IMR-90 (cell line): ENCODE results near the gene DSN1. TPM values are rescaled to one million over a fixed set of nuclear protein-coding genes. Genes with fewer than 3 reads are reported as not detected.

Experiments used
- ATAC-seq: fragments of 200-7000 bp; cut with Tn5 transposase; 2 replicates; pipeline ENCODE4 v1.9.1; 2020; ENCODE audit warnings: low read depth, mild to moderate bottlenecking, moderate library complexity
- BruUV-seq: library from RNA; stranded (reverse); fragments of 400-500 nt; replicated peaks from 2 replicates; lab custom pipeline; 2021; lab: Mats Ljungman, UMichigan
- CTCF ChIA-PET: fragments of 300-600 bp; formaldehyde crosslinking; extraction: SDS; loops from one replicate; lab custom pipeline; 2021; ENCODE audit warnings: antibody characterized with exemption; lab: Yijun Ruan, JAX
- POLR2A ChIA-PET: fragments of 300-600 bp; sonication (Branson Sonifier 250); formaldehyde crosslinking; loops from one replicate; lab custom pipeline; 2022; ENCODE audit warnings: antibody characterized with exemption; ENCODE audit not compliant: unreplicated experiment; lab: Charles Lee
- DNase-seq: peaks from one replicate; pipeline ENCODE4 v3.0.0; 2013
- H2AFZ ChIP-seq: replicated peaks from 2 replicates; pipeline ENCODE3; 2013; ENCODE audit warnings: low read length, mild to moderate bottlenecking; ENCODE audit not compliant: poor library complexity
- H2AK5ac ChIP-seq: 2 replicates; pipeline ENCODE4 v1.6.1; 2013; ENCODE audit warnings: low read depth, low read length, inconsistent platforms
- H2AK9ac ChIP-seq: replicated peaks from 2 replicates; pipeline ENCODE3; 2013; ENCODE audit warnings: mild to moderate bottlenecking, low read depth, low read length, moderate library complexity; ENCODE audit not compliant: poor library complexity
- H2BK120ac ChIP-seq: 2 replicates; pipeline ENCODE4 v1.6.1; 2013; ENCODE audit warnings: low read depth, low read length, inconsistent platforms
- H2BK15ac ChIP-seq: 3 replicates; pipeline ENCODE4 v1.6.1; 2013; ENCODE audit warnings: low read depth, low read length, inconsistent platforms
- H2BK20ac ChIP-seq: 2 replicates; pipeline ENCODE4 v1.6.1; 2013; ENCODE audit warnings: low read depth, mild to moderate bottlenecking, inconsistent platforms, low read length, moderate library complexity
- H2BK5ac ChIP-seq: 2 replicates; pipeline ENCODE4 v1.6.1; 2013; ENCODE audit warnings: mild to moderate bottlenecking, low read depth, low read length, inconsistent platforms; ENCODE audit not compliant: poor library complexity, severe bottlenecking
- H3K14ac ChIP-seq: replicated peaks from 2 replicates; pipeline ENCODE4 v1.6.1; 2013; ENCODE audit warnings: low read depth, low read length, inconsistent platforms
- H3K18ac ChIP-seq: 2 replicates; pipeline ENCODE4 v1.6.1; 2013; ENCODE audit warnings: low read depth, low read length, control low read depth
- H3K23ac ChIP-seq: 2 replicates; pipeline ENCODE4 v1.6.1; 2013; ENCODE audit warnings: low read depth, low read length, inconsistent platforms
- H3K27ac ChIP-seq: 2 replicates; pipeline ENCODE4 v1.5.1; 2013; ENCODE audit warnings: mild to moderate bottlenecking, control low read depth, low read length; ENCODE audit not compliant: insufficient read depth
- H3K27me3 ChIP-seq: 2 replicates; pipeline ENCODE4 v1.6.1; 2013; ENCODE audit warnings: low read length; ENCODE audit not compliant: control insufficient read depth, insufficient read depth
- H3K36me3 ChIP-seq: 2 replicates; pipeline ENCODE4 v1.6.1; 2013; ENCODE audit warnings: low read length, mixed read lengths; ENCODE audit not compliant: control insufficient read depth, insufficient read depth
- H3K4ac ChIP-seq: 2 replicates; pipeline ENCODE4 v1.6.1; 2013; ENCODE audit warnings: low read depth, low read length, inconsistent platforms
- H3K4me1 ChIP-seq: 2 replicates; pipeline ENCODE4 v1.6.1; 2013; ENCODE audit warnings: low read length, mixed read lengths; ENCODE audit not compliant: control insufficient read depth, insufficient read depth
- H3K4me2 ChIP-seq: 2 replicates; pipeline ENCODE4 v1.6.1; 2013; ENCODE audit warnings: low read depth, mild to moderate bottlenecking, control low read depth, low read length, moderate library complexity
- H3K4me3 ChIP-seq: 2 replicates; pipeline ENCODE4 v1.5.1; 2013; ENCODE audit warnings: low read depth, mild to moderate bottlenecking, control low read depth, low read length, moderate library complexity; ENCODE audit not compliant: insufficient read depth
- H3K56ac ChIP-seq: 2 replicates; pipeline ENCODE4 v1.6.1; 2013; ENCODE audit warnings: low read length, inconsistent platforms; ENCODE audit not compliant: insufficient read depth; ENCODE audit errors: extremely low read depth
- H3K79me1 ChIP-seq, 2 experiments: 2 replicates each; pipeline ENCODE4 v1.6.1; 2013; ENCODE audit warnings: low read length in 2 of 2, inconsistent platforms in 1 of 2, low read depth in 1 of 2
- H3K9ac ChIP-seq: 2 replicates; pipeline ENCODE4 v1.6.1; 2013; ENCODE audit warnings: low read depth, low read length, control low read depth
- H3K9me1 ChIP-seq: 2 replicates; pipeline ENCODE4 v1.6.1; 2013; ENCODE audit warnings: low read length, inconsistent platforms; ENCODE audit not compliant: insufficient read depth
- H3K9me3 ChIP-seq: 2 replicates; pipeline ENCODE4 v1.6.1; 2013; ENCODE audit warnings: low read length; ENCODE audit not compliant: control insufficient read depth, insufficient read depth
- H4K20me1 ChIP-seq: 2 replicates; pipeline ENCODE4 v1.6.1; 2013; ENCODE audit warnings: low read length, inconsistent platforms; ENCODE audit not compliant: insufficient read depth
- H4K5ac ChIP-seq: 2 replicates; pipeline ENCODE4 v1.6.1; 2013; ENCODE audit warnings: mild to moderate bottlenecking, low read depth, low read length, control low read depth
- H4K8ac ChIP-seq, 2 experiments: 2 replicates each; pipeline ENCODE4 v1.6.1; 2013; ENCODE audit warnings: low read depth in 2 of 2, low read length in 2 of 2, control low read depth in 1 of 2, inconsistent platforms in 1 of 2
- H4K91ac ChIP-seq: 2 replicates; pipeline ENCODE4 v1.6.1; 2013; ENCODE audit warnings: low read depth, low read length, inconsistent platforms; ENCODE audit not compliant: insufficient read depth
- BHLHE40 ChIP-seq: fragments of 150-350 bp; IDR thresholded peaks from 2 replicates; pipeline ENCODE4 v1.6.1; 2016; ENCODE audit warnings: mild to moderate bottlenecking, low read depth, low read length
- CEBPB ChIP-seq: IDR thresholded peaks from 2 replicates; pipeline ENCODE4 v1.6.1; 2012; ENCODE audit warnings: low read depth, low read length, improper control_type of control experiment
- CHD1 ChIP-seq: IDR thresholded peaks from 2 replicates; pipeline ENCODE4 v1.6.1; 2012; ENCODE audit warnings: low read depth, low read length, improper control_type of control experiment
- CTCF ChIP-seq: conservative IDR thresholded peaks from 2 replicates; pipeline ENCODE4 v1.5.1; 2012; ENCODE audit warnings: mild to moderate bottlenecking, low read depth, low read length, improper control_type of control experiment
- MAFK ChIP-seq: IDR thresholded peaks from 2 replicates; pipeline ENCODE4 v1.6.1; 2012; ENCODE audit warnings: low read depth, low read length, improper control_type of control experiment
- MAZ ChIP-seq: IDR thresholded peaks from 2 replicates; pipeline ENCODE4 v1.6.1; 2012; ENCODE audit warnings: low read depth, mild to moderate bottlenecking, low read length, improper control_type of control experiment, moderate library complexity, borderline replicate concordance
- NFE2L2 ChIP-seq: fragments of 150-350 bp; IDR thresholded peaks from 2 replicates; pipeline ENCODE4 v1.6.1; 2016; ENCODE audit warnings: low read depth, mild to moderate bottlenecking, low read length
- POLR2A ChIP-seq: IDR thresholded peaks from 2 replicates; pipeline ENCODE4 v1.6.1; 2012; ENCODE audit warnings: mild to moderate bottlenecking, low read depth, low read length
- RAD21 ChIP-seq: IDR thresholded peaks from 2 replicates; pipeline ENCODE4 v1.6.1; 2012; ENCODE audit warnings: low read length, improper control_type of control experiment
- RCOR1 ChIP-seq: IDR thresholded peaks from 2 replicates; pipeline ENCODE4 v1.6.1; 2012; ENCODE audit warnings: mild to moderate bottlenecking, low read length, improper control_type of control experiment; ENCODE audit not compliant: insufficient replicate concordance
- RFX5 ChIP-seq: IDR thresholded peaks from 2 replicates; pipeline ENCODE4 v1.8.0; 2012; ENCODE audit warnings: low read depth, mild to moderate bottlenecking, low read length, moderate library complexity
- SMC3 ChIP-seq: fragments of 150-350 bp; IDR thresholded peaks from 2 replicates; pipeline ENCODE4 v1.6.1; 2016; ENCODE audit warnings: low read depth, mild to moderate bottlenecking, antibody characterized with exemption, low read length, moderate library complexity
- WGBS, 2 experiments: methylation state at CpG; one replicate each; pipeline versions ENCODE4 v1.1.5 to v1.1.7; 2013; ENCODE audit warnings: missing lambda C conversion rate in 2 of 2; ENCODE audit not compliant: insufficient read length in 1 of 2; ENCODE audit errors: extremely low coverage in 2 of 2; 5-methylcytosine and 5-hydroxymethylcytosine counted together
- dilution Hi-C: fragments of 300-500 bp; cut with HindIII; formaldehyde crosslinking; loops from one replicate; pipeline ENCODE4 v1.14.3; 2018; ENCODE audit warnings: low sequenced_read_pairs; ENCODE audit not compliant: unreplicated experiment
- in situ Hi-C: fragments of 300-500 bp; cut with MboI; formaldehyde crosslinking; loops from 3 replicates; pipeline ENCODE4 v1.14.3; 2019; ENCODE audit warnings: low sequenced_read_pairs, inconsistent platforms, mixed read lengths
- intact Hi-C: fragments of 100-400 bp; cut with micrococcal nuclease; formaldehyde crosslinking; loops from 2 replicates; pipeline ENCODE4 v1.10.0; 2022
- polyA plus RNA-seq, 3 experiments: library from polyadenylated mRNA; depleted of rRNA; stranded (reverse); fragments of >200 nt; gene quantifications; 2 replicates each; pipeline ENCODE4 v1.2.3, GENCODE V29; 2012; ENCODE audit warnings: low replicate concordance in 1 of 3
- total RNA-seq: library from RNA; depleted of rRNA; stranded (reverse); fragments of >200 nt; gene quantifications from 2 replicates; pipeline ENCODE4 v1.2.3, GENCODE V29; 2012
- TF ChIP-seq, protein P1 (sequence below): fragments of 150-350 bp; IDR thresholded peaks from 2 replicates; pipeline ENCODE4 v1.6.1; 2016; ENCODE audit warnings: low read depth, mild to moderate bottlenecking, low read length, moderate library complexity, borderline replicate concordance

The DSN1 gene
- total and polyA plus RNA-seq, 2 of the 4 experiments (the other 2 are of a cell fraction), result 10.5 to 16.3 TPM

DNA sequence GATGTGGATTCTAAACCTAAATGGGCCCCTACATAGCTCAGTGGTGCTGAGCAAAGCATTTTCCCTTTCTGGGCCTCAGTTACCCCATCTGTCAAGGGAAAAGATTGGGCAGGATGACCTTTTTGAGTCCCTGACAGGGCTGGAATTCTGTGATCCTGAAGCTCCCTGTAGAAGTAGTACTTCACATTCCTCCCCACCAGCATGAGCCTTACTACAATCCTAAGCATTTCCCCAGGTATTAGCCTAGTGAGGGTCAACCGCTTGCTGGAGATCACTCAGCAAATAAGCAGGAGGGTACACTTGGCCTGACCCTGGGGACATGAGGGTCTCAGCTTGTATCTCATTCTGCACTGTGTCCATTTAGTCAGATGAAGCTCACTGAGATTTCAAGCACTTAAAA is 41.1 kb downstream of the DSN1 start:
- 100% methylated on average over 1 of the region's 1 CpG; no CpG with 5 or more reads in 1 of the 2 experiments for WGBS, 2 experiments
- peaks cover 3% of the 10 kb centered on the region for H4K20me1 ChIP-seq
- H2BK5ac ChIP-seq, result no peak overlapping the region
- no peak overlapping the region for H2BK15ac ChIP-seq
- H3K4ac ChIP-seq, result no peak overlapping the region
- H2BK120ac ChIP-seq, result no peak overlapping the region
- TF ChIP-seq RFX5, result no peak
- TF ChIP-seq CHD1, result no peak
- TF ChIP-seq MAZ, result no peak
- no peak for TF ChIP-seq POLR2A
- TF ChIP-seq CEBPB, result no peak
- TF ChIP-seq NFE2L2, result no peak
- no peak for TF ChIP-seq RCOR1
- TF ChIP-seq CTCF, result no peak
- TF ChIP-seq MAFK, result no peak
- TF ChIP-seq BHLHE40, result no peak
- TF ChIP-seq RAD21, result no peak
- TF ChIP-seq SMC3, result no peak
- TF ChIP-seq, protein P1, sequence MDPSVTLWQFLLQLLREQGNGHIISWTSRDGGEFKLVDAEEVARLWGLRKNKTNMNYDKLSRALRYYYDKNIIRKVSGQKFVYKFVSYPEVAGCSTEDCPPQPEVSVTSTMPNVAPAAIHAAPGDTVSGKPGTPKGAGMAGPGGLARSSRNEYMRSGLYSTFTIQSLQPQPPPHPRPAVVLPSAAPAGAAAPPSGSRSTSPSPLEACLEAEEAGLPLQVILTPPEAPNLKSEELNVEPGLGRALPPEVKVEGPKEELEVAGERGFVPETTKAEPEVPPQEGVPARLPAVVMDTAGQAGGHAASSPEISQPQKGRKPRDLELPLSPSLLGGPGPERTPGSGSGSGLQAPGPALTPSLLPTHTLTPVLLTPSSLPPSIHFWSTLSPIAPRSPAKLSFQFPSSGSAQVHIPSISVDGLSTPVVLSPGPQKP, result no peak
- BruUV-seq, result no TSS peak
- no peak overlapping the region for H3K4me2 ChIP-seq
- no peaks in the 10 kb centered on the region for H3K36me3 ChIP-seq
- intact Hi-C loops, result no loop called here
- ChIA-PET POLR2A (no interaction called here), CTCF (interaction anchor here (0.8 kb wide), 1 partner anchor 10 kb away, joined by 3 read pairs; no protein-coding TSS in a partner anchor)
- no peak overlapping the region for H3K9ac ChIP-seq
- H3K27ac ChIP-seq, result no peak overlapping the region
- H3K4me3 ChIP-seq, result no peak overlapping the region
- no peak overlapping the region for H3K14ac ChIP-seq
- no peak overlapping the region for H4K5ac ChIP-seq
- H2AK5ac ChIP-seq, result no peak overlapping the region
- no peak overlapping the region for H2AFZ ChIP-seq
- H3K4me1 ChIP-seq, result no peaks in the 10 kb centered on the region
- H3K23ac ChIP-seq, result no peak overlapping the region
- no peak overlapping the region for H4K8ac ChIP-seq
- no peak overlapping the region for H3K56ac ChIP-seq
- H4K91ac ChIP-seq, result no peak overlapping the region
- ATAC-seq (no peak), DNase-seq (no peak)
- dilution Hi-C loops, result no loop called here
- no peak overlapping the region for H2AK9ac ChIP-seq
- H2BK20ac ChIP-seq, result no peak overlapping the region
- H3K27me3 ChIP-seq, result no peaks in the 10 kb centered on the region
- H3K9me3 ChIP-seq, result no peaks in the 10 kb centered on the region
- H3K9me1 ChIP-seq, result peaks cover 5% of the 10 kb centered on the region
- in situ Hi-C loops, result no loop called here
- peaks cover 17 to 37% of the 10 kb centered on the region in 2 experiments for H3K79me1 ChIP-seq
- no peak overlapping the region for H3K18ac ChIP-seq
